GM23338 (cell line): ENCODE data around the gene ERMARD. TPM values are rescaled to one million over a fixed set of nuclear protein-coding genes. Genes with fewer than 3 reads are reported as not detected.

Source experiments
- ATAC-seq: fragments of 200-7000 bp; cut with Tn5 transposase; 3 replicates; pipeline ENCODE4 v1.9.1; 2020
- DNase-seq: peaks from one replicate; pipeline ENCODE4 v3.0.0-alpha.2; 2015; ENCODE audit warnings: low spot score
- H2AFZ ChIP-seq: fragments of 200-600 bp; sonication (generic); 2 replicates; pipeline ENCODE4 v1.8.0; 2016; ENCODE audit warnings: antibody characterized with exemption, mild to moderate bottlenecking, moderate library complexity
- H3F3A ChIP-seq: fragments of 200-600 bp; sonication (generic); replicated peaks from 2 replicates; pipeline ENCODE4 v1.8.0; 2017; ENCODE audit warnings: antibody characterized with exemption, mixed run types, low read depth
- H3K27ac ChIP-seq: fragments of 200-600 bp; sonication (generic); 2 replicates; pipeline ENCODE4 v1.6.1; 2016; ENCODE audit warnings: low read depth
- H3K27me3 ChIP-seq: fragments of 200-600 bp; sonication (generic); 2 replicates; pipeline ENCODE4 v1.8.0; 2016; ENCODE audit warnings: mild to moderate bottlenecking, mixed run types, moderate library complexity; ENCODE audit not compliant: insufficient read depth
- H3K36me3 ChIP-seq: fragments of 200-600 bp; sonication (generic); 2 replicates; pipeline ENCODE4 v1.8.0; 2016; ENCODE audit warnings: mild to moderate bottlenecking; ENCODE audit not compliant: insufficient read depth
- H3K4me1 ChIP-seq: fragments of 200-600 bp; sonication (generic); 2 replicates; pipeline ENCODE4 v1.8.0; 2016; ENCODE audit warnings: mild to moderate bottlenecking, moderate library complexity; ENCODE audit not compliant: insufficient read depth
- H3K4me2 ChIP-seq: fragments of 200-600 bp; sonication (generic); 2 replicates; pipeline ENCODE4 v1.7.1; 2017; ENCODE audit warnings: mixed run types
- H3K4me3 ChIP-seq: fragments of 200-600 bp; sonication (generic); 2 replicates; pipeline ENCODE4 v1.6.1; 2016; ENCODE audit warnings: mixed run types
- H3K79me2 ChIP-seq: fragments of 200-600 bp; sonication (generic); replicated peaks from 2 replicates; pipeline ENCODE4 v1.8.0; 2017; ENCODE audit warnings: mild to moderate bottlenecking; ENCODE audit not compliant: insufficient read depth
- H3K9me2 ChIP-seq: fragments of 200-600 bp; sonication (generic); 2 replicates; pipeline ENCODE4 v1.8.0; 2017; ENCODE audit not compliant: insufficient read depth
- H4K20me1 ChIP-seq: fragments of 200-600 bp; sonication (generic); replicated peaks from 2 replicates; pipeline ENCODE4 v1.8.0; 2017; ENCODE audit warnings: mild to moderate bottlenecking; ENCODE audit not compliant: insufficient read depth
- H3K27ac Mint-ChIP-seq: 2 replicates; pipeline ENCODE4 v1.8.0; 2020; ENCODE audit warnings: inconsistent platforms, mild to moderate bottlenecking, moderate library complexity, mixed read lengths
- H3K27me3 Mint-ChIP-seq: 3 replicates; pipeline ENCODE4 v1.8.0; 2022; ENCODE audit warnings: low read depth, mild to moderate bottlenecking, moderate library complexity, mixed read lengths, inconsistent platforms; ENCODE audit not compliant: insufficient read depth, poor library complexity
- H3K36me3 Mint-ChIP-seq: 3 replicates; pipeline ENCODE4 v1.8.0; 2021; ENCODE audit warnings: low read depth, mild to moderate bottlenecking, inconsistent platforms, moderate library complexity, mixed read lengths
- H3K4me1 Mint-ChIP-seq: 3 replicates; pipeline ENCODE4 v1.8.0; 2020; ENCODE audit warnings: mild to moderate bottlenecking, inconsistent platforms, mixed read lengths
- H3K4me3 Mint-ChIP-seq: 3 replicates; pipeline ENCODE4 v1.8.0; 2021; ENCODE audit warnings: moderate library complexity, mild to moderate bottlenecking, inconsistent platforms, mixed read lengths
- H3K9me3 Mint-ChIP-seq: 3 replicates; pipeline ENCODE4 v1.8.0; 2020; ENCODE audit warnings: moderate library complexity, mild to moderate bottlenecking, inconsistent platforms, mixed read lengths
- CREB1 ChIP-seq: fragments of 250-450 bp; sonication (Bioruptor Pico); IDR thresholded peaks from 2 replicates; pipeline ENCODE4 v1.5.0; 2020; ENCODE audit warnings: low read depth, mild to moderate bottlenecking, moderate library complexity
- EZH2 ChIP-seq: fragments of 200-600 bp; sonication (generic); IDR thresholded peaks from one replicate; pipeline ENCODE4 v1.8.0; 2017; ENCODE audit warnings: antibody characterized with exemption, mild to moderate bottlenecking, low read depth; ENCODE audit not compliant: unreplicated experiment
- EZH2phosphoT487 ChIP-seq: fragments of 200-600 bp; sonication (generic); IDR thresholded peaks from one replicate; pipeline ENCODE4 v1.8.1; 2018; ENCODE audit warnings: antibody characterized with exemption; ENCODE audit not compliant: unreplicated experiment
- JUNB ChIP-seq: IDR thresholded peaks from one replicate; pipeline ENCODE4 v1.6.1; 2016; ENCODE audit warnings: antibody characterized with exemption; ENCODE audit not compliant: unreplicated experiment
- NANOG ChIP-seq: IDR thresholded peaks from 2 replicates; pipeline ENCODE4 v1.6.1; 2016; ENCODE audit warnings: antibody characterized with exemption, borderline replicate concordance
- POLR2AphosphoS5 ChIP-seq: IDR thresholded peaks from 2 replicates; pipeline ENCODE4 v1.6.1; 2016; ENCODE audit warnings: antibody characterized with exemption, low read depth
- STAT1 ChIP-seq: IDR thresholded peaks from one replicate; pipeline ENCODE4 v1.6.1; 2016; ENCODE audit warnings: antibody characterized with exemption; ENCODE audit not compliant: unreplicated experiment
- ZNF114 ChIP-seq: fragments of 250-450 bp; sonication (Bioruptor Pico); IDR thresholded peaks from 2 replicates; pipeline ENCODE4 v1.5.0; 2020; ENCODE audit warnings: mild to moderate bottlenecking, moderate library complexity
- ZNF331 ChIP-seq: fragments of 250-450 bp; sonication (Bioruptor Pico); IDR thresholded peaks from 2 replicates; pipeline ENCODE4 v1.5.0; 2020; ENCODE audit warnings: low read depth, mild to moderate bottlenecking, moderate library complexity
- polyA plus RNA-seq: library from polyadenylated mRNA; unstranded; fragments of >200 nt; fragmentation: Nextera tagmentation; extraction: Ambion mirVana; gene quantifications from 2 replicates; pipeline ENCODE4 v1.2.1, GENCODE V29; 2016
- total RNA-seq: library from RNA; depleted of rRNA; stranded (reverse); fragments of >200 nt; shearing (Covaris generic); gene quantifications from 2 replicates; pipeline ENCODE4 v1.2.3, GENCODE V29; 2014
- TF ChIP-seq, protein P1 (sequence below): IDR thresholded peaks from 2 replicates; pipeline ENCODE4 v1.6.1; 2016; ENCODE audit warnings: antibody characterized with exemption
- TF ChIP-seq, protein P2 (sequence below), 2 experiments: fragments of 200-600 bp in 1 of 2; sonication (generic) in 1 of 2; conservative IDR thresholded peaks; 2 replicates each; pipeline versions ENCODE4 v1.5.1 to v1.6.1; 2016 to 2017; ENCODE audit warnings: antibody characterized with exemption in 2 of 2, low read depth in 2 of 2, mild to moderate bottlenecking in 2 of 2, moderate library complexity in 1 of 2
- TF ChIP-seq, protein P3 (sequence below): IDR thresholded peaks from one replicate; pipeline ENCODE4 v1.6.1; 2018; ENCODE audit warnings: antibody characterized with exemption; ENCODE audit not compliant: unreplicated experiment
- TF ChIP-seq, protein P4 (sequence below): fragments of 250-450 bp; sonication (Bioruptor Pico); IDR thresholded peaks from 2 replicates; pipeline ENCODE4 v1.5.0; 2020; ENCODE audit warnings: mild to moderate bottlenecking, moderate library complexity

ERMARD gene
- total and polyA plus RNA-seq, 2 experiments from 2014 or later = 7.6 to 8.6 TPM

DNA sequence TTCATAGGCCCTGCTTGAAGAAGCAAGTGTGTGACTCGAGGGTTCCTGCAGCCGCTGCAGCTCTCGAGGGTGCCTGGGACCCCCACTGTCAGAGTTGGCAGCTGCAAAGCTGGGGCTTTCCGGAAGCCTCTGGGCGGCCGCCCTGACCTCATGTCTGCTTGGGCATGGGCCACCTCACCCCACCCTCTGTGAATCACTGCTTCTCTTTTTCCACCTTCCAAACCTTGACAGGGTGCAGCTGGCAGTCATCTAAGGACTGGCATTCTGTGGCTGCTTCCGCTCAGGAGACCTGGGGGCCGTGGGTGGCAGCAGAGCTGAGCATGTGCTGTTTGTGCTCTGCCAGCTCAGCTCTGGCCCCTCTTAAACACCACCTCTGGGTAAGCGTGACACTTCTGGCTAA, 32.0 kb downstream of the ERMARD start:
- Histone ChIP-seq H3K36me3 (no peaks in the 10 kb centered on the region), H3K4me2 (no peak overlapping the region), H3K27ac (no peak overlapping the region), H3K27me3 (no peaks in the 10 kb centered on the region), H3F3A (no peaks in the 10 kb centered on the region), H3K79me2 (no peaks in the 10 kb centered on the region), H3K4me1 (no peaks in the 10 kb centered on the region), H3K4me3 (no peak overlapping the region), H2AFZ (no peak overlapping the region), H3K9me2 (no peaks in the 10 kb centered on the region), H4K20me1 (no peaks in the 10 kb centered on the region)
- Mint-ChIP-seq H3K9me3 (no peaks in the 10 kb centered on the region; the same call in 2 of the 3 replicates), H3K27me3 (peaks cover 9% of the 10 kb centered on the region), H3K36me3 (peaks cover 26% of the 10 kb centered on the region), H3K27ac (no peak overlapping the region), H3K4me1 (peaks cover 2% of the 10 kb centered on the region; the same call in 1 of the 3 replicates), H3K4me3 (no peak overlapping the region)
- TF ChIP-seq STAT1 (no peak), EZH2 (no peak), CREB1 (CRISPR knock-in tag) (no peak), POLR2AphosphoS5 (no peak), EZH2phosphoT487 (no peak), NANOG (no peak), JUNB (no peak), ZNF114 (no peak), ZNF331 (no peak)
- TF ChIP-seq, protein P1, sequence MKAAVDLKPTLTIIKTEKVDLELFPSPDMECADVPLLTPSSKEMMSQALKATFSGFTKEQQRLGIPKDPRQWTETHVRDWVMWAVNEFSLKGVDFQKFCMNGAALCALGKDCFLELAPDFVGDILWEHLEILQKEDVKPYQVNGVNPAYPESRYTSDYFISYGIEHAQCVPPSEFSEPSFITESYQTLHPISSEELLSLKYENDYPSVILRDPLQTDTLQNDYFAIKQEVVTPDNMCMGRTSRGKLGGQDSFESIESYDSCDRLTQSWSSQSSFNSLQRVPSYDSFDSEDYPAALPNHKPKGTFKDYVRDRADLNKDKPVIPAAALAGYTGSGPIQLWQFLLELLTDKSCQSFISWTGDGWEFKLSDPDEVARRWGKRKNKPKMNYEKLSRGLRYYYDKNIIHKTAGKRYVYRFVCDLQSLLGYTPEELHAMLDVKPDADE = no peak
- TF ChIP-seq, protein P2, sequence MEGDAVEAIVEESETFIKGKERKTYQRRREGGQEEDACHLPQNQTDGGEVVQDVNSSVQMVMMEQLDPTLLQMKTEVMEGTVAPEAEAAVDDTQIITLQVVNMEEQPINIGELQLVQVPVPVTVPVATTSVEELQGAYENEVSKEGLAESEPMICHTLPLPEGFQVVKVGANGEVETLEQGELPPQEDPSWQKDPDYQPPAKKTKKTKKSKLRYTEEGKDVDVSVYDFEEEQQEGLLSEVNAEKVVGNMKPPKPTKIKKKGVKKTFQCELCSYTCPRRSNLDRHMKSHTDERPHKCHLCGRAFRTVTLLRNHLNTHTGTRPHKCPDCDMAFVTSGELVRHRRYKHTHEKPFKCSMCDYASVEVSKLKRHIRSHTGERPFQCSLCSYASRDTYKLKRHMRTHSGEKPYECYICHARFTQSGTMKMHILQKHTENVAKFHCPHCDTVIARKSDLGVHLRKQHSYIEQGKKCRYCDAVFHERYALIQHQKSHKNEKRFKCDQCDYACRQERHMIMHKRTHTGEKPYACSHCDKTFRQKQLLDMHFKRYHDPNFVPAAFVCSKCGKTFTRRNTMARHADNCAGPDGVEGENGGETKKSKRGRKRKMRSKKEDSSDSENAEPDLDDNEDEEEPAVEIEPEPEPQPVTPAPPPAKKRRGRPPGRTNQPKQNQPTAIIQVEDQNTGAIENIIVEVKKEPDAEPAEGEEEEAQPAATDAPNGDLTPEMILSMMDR (conservative IDR thresholded peaks at IDR 0.05; ENCODE audit: low read depth in 2 of 2) = no peak
- TF ChIP-seq, protein P3, sequence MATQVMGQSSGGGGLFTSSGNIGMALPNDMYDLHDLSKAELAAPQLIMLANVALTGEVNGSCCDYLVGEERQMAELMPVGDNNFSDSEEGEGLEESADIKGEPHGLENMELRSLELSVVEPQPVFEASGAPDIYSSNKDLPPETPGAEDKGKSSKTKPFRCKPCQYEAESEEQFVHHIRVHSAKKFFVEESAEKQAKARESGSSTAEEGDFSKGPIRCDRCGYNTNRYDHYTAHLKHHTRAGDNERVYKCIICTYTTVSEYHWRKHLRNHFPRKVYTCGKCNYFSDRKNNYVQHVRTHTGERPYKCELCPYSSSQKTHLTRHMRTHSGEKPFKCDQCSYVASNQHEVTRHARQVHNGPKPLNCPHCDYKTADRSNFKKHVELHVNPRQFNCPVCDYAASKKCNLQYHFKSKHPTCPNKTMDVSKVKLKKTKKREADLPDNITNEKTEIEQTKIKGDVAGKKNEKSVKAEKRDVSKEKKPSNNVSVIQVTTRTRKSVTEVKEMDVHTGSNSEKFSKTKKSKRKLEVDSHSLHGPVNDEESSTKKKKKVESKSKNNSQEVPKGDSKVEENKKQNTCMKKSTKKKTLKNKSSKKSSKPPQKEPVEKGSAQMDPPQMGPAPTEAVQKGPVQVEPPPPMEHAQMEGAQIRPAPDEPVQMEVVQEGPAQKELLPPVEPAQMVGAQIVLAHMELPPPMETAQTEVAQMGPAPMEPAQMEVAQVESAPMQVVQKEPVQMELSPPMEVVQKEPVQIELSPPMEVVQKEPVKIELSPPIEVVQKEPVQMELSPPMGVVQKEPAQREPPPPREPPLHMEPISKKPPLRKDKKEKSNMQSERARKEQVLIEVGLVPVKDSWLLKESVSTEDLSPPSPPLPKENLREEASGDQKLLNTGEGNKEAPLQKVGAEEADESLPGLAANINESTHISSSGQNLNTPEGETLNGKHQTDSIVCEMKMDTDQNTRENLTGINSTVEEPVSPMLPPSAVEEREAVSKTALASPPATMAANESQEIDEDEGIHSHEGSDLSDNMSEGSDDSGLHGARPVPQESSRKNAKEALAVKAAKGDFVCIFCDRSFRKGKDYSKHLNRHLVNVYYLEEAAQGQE = no peak
- TF ChIP-seq, protein P4, sequence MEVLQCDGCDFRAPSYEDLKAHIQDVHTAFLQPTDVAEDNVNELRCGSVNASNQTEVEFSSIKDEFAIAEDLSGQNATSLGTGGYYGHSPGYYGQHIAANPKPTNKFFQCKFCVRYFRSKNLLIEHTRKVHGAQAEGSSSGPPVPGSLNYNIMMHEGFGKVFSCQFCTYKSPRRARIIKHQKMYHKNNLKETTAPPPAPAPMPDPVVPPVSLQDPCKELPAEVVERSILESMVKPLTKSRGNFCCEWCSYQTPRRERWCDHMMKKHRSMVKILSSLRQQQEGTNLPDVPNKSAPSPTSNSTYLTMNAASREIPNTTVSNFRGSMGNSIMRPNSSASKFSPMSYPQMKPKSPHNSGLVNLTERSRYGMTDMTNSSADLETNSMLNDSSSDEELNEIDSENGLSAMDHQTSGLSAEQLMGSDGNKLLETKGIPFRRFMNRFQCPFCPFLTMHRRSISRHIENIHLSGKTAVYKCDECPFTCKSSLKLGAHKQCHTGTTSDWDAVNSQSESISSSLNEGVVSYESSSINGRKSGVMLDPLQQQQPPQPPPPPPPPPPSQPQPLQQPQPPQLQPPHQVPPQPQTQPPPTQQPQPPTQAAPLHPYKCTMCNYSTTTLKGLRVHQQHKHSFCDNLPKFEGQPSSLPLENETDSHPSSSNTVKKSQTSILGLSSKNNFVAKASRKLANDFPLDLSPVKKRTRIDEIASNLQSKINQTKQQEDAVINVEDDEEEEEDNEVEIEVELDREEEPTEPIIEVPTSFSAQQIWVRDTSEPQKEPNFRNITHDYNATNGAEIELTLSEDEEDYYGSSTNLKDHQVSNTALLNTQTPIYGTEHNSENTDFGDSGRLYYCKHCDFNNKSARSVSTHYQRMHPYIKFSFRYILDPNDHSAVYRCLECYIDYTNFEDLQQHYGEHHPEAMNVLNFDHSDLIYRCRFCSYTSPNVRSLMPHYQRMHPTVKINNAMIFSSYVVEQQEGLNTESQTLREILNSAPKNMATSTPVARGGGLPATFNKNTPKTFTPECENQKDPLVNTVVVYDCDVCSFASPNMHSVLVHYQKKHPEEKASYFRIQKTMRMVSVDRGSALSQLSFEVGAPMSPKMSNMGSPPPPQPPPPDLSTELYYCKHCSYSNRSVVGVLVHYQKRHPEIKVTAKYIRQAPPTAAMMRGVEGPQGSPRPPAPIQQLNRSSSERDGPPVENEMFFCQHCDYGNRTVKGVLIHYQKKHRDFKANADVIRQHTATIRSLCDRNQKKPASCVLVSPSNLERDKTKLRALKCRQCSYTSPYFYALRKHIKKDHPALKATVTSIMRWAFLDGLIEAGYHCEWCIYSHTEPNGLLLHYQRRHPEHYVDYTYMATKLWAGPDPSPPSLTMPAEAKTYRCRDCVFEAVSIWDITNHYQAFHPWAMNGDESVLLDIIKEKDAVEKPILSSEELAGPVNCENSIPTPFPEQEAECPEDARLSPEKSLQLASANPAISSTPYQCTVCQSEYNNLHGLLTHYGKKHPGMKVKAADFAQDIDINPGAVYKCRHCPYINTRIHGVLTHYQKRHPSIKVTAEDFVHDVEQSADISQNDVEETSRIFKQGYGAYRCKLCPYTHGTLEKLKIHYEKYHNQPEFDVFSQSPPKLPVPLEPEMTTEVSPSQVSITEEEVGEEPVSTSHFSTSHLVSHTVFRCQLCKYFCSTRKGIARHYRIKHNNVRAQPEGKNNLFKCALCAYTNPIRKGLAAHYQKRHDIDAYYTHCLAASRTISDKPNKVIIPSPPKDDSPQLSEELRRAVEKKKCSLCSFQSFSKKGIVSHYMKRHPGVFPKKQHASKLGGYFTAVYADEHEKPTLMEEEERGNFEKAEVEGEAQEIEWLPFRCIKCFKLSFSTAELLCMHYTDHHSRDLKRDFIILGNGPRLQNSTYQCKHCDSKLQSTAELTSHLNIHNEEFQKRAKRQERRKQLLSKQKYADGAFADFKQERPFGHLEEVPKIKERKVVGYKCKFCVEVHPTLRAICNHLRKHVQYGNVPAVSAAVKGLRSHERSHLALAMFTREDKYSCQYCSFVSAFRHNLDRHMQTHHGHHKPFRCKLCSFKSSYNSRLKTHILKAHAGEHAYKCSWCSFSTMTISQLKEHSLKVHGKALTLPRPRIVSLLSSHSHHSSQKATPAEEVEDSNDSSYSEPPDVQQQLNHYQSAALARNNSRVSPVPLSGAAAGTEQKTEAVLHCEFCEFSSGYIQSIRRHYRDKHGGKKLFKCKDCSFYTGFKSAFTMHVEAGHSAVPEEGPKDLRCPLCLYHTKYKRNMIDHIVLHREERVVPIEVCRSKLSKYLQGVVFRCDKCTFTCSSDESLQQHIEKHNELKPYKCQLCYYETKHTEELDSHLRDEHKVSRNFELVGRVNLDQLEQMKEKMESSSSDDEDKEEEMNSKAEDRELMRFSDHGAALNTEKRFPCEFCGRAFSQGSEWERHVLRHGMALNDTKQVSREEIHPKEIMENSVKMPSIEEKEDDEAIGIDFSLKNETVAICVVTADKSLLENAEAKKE = no peak
- ATAC-seq = no peak
- no peak for DNase-seq
